HG03442 (cell line): ENCODE results near the gene KRTAP19-2.
"Not testable (repeated sequence)": the region's sequence is repeated elsewhere in the genome, so short reads cannot be mapped to it uniquely, and the experiment has no call there.

Experiments used
- ATAC-seq: cut with Tn5 transposase; IDR thresholded peaks from one replicate; pipeline ENCODE4 v1.9.1; 2021; ENCODE audit warnings: mild to moderate bottlenecking, moderate library complexity; ENCODE audit not compliant: unreplicated experiment

Gene KRTAP19-2

GRCh38 chr21:30487336-30487735 lies at the start of gene KRTAP19-2:
KRTAP19-2 (minus strand) TSS chr21:30487436; CDS start chr21:30487348, 88 bp downstream.
- ATAC-seq: no peak

- no peak for ATAC-seq
Observed at GRCh38 chr21:30518876-30519275, 31.6 kb upstream of the KRTAP19-2 start.

GRCh38 chr21:30515681-30516080 lies 28.4 kb upstream of the KRTAP19-2 start:
- ATAC-seq: no peak

- ATAC-seq: not testable (repeated sequence)
Observed at GRCh38 chr21:30505621-30506205, 18.5 kb upstream of the KRTAP19-2 start.

GRCh38 chr21:30502041-30502440 lies 14.8 kb upstream of the KRTAP19-2 start, which contains the start of gene KRTAP19-5:
KRTAP19-5 (minus strand) TSS chr21:30502141; CDS start chr21:30502090, 51 bp downstream.
- ATAC-seq: no peak

GRCh38 chr21:30497065-30497464 lies 9.8 kb upstream of the KRTAP19-2 start, which contains the start of gene KRTAP19-4:
KRTAP19-4 (minus strand) TSS chr21:30497165; CDS start chr21:30497110, 55 bp downstream.
- no peak for ATAC-seq

GRCh38 chr21:30491963-30492428 lies 4.8 kb upstream of the KRTAP19-2 start, which contains the start of gene KRTAP19-3:
KRTAP19-3 (minus strand) TSS chr21:30492013; CDS start chr21:30491957, 56 bp downstream.
- no peak for ATAC-seq

- ATAC-seq: no peak
Observed at GRCh38 chr21:30486180-30486579, 1.1 kb downstream of the KRTAP19-2 start.

GRCh38 chr21:30482130-30482529 lies 5.1 kb downstream of the KRTAP19-2 start:
- ATAC-seq: no peak

- no peak for ATAC-seq
Observed at GRCh38 chr21:30480145-30480544, 7.1 kb downstream of the KRTAP19-2 start, which contains the start of gene KRTAP19-1. KRTAP19-1 (minus strand) TSS chr21:30480367; CDS start chr21:30480317, 50 bp downstream.

- ATAC-seq: no peak
Observed at GRCh38 chr21:30479259-30479658, 8.0 kb downstream of the KRTAP19-2 start.

- no peak for ATAC-seq
Observed at GRCh38 chr21:30478004-30478403, 9.2 kb downstream of the KRTAP19-2 start.

- ATAC-seq: no peak
Observed at GRCh38 chr21:30468900-30469714, 18.1 kb downstream of the KRTAP19-2 start.

GRCh38 chr21:30463713-30464112 lies 23.5 kb downstream of the KRTAP19-2 start:
- no peak for ATAC-seq

- ATAC-seq: no peak
Observed at GRCh38 chr21:30448514-30448913, 38.7 kb downstream of the KRTAP19-2 start.

- ATAC-seq: no peak
Observed at GRCh38 chr21:30447056-30447455, 40.2 kb downstream of the KRTAP19-2 start.

GRCh38 chr21:30444204-30444603 lies 43.0 kb downstream of the KRTAP19-2 start:
- no peak for ATAC-seq

GRCh38 chr21:30443226-30443625 lies 44.0 kb downstream of the KRTAP19-2 start:
- no peak for ATAC-seq

- no peak for ATAC-seq
Observed at GRCh38 chr21:30439975-30440374, 47.3 kb downstream of the KRTAP19-2 start, which contains the start of gene KRTAP15-1. KRTAP15-1 (plus strand) TSS chr21:30440275; CDS start chr21:30440328, 53 bp downstream.
